ENCODE measurements around the gene NCAPD3.

- TF ChIP-seq CTCF (IDR thresholded peaks at IDR 0.05) (no peak), EP300 (IDR thresholded peaks at IDR 0.05) (no peak), POLR2A (IDR thresholded peaks at IDR 0.05) (no peak)
Measured at GRCh38 chr11:134164490-134165370, 59.0 kb downstream of the NCAPD3 start.

Measured in ovary (tissue), 3 donors.